HG02970 (cell line): ENCODE data around the gene SYMPK.

ENCODE experiments used
- ATAC-seq: cut with Tn5 transposase; IDR thresholded peaks from one replicate; pipeline ENCODE4 v1.9.1; 2021; ENCODE audit warnings: mild to moderate bottlenecking, moderate library complexity, moderate number of reproducible peaks; ENCODE audit not compliant: unreplicated experiment, low FRiP score

Gene SYMPK

DNA sequence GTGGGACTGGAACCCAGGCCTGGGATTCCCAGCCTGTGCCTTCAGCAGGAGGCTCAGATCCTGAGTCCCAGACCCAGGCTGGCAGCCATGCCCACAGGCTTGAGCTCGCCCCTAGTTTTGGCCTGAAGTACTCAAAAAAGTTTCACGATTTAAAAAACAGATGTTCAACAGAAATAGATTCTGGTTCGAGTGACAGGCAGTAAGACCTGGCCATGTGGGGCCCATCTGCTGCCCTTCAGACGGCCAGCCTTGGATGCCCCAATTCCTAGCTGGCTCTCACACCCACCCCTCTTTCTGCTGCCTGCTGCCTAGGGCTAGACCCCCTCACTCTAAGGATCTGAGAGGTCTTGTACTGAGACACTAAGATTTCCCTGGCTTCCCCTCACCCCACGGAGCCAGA is 77.8 kb downstream of the SYMPK start:
- no peak for ATAC-seq

DNA sequence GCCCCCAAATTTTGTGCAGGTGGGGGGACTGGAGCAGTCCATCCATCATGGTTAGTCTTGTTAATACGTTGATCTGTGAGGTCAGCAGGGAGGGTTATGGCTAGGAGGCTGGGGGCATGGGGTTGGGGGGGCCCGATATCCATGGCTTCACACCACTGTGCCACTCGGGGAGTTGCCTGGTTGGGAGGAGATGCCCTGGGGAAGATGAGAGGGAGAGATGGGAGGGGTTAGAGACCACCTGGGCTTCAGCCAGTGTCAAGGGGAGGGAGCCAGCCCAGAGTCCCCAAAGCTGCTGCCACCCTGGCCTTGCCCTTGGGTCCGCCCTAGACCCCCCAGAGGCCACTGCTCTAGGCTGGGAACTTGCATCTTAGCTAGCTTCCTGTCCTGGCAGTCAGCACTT is 78.9 kb downstream of the SYMPK start:
- no peak for ATAC-seq

DNA sequence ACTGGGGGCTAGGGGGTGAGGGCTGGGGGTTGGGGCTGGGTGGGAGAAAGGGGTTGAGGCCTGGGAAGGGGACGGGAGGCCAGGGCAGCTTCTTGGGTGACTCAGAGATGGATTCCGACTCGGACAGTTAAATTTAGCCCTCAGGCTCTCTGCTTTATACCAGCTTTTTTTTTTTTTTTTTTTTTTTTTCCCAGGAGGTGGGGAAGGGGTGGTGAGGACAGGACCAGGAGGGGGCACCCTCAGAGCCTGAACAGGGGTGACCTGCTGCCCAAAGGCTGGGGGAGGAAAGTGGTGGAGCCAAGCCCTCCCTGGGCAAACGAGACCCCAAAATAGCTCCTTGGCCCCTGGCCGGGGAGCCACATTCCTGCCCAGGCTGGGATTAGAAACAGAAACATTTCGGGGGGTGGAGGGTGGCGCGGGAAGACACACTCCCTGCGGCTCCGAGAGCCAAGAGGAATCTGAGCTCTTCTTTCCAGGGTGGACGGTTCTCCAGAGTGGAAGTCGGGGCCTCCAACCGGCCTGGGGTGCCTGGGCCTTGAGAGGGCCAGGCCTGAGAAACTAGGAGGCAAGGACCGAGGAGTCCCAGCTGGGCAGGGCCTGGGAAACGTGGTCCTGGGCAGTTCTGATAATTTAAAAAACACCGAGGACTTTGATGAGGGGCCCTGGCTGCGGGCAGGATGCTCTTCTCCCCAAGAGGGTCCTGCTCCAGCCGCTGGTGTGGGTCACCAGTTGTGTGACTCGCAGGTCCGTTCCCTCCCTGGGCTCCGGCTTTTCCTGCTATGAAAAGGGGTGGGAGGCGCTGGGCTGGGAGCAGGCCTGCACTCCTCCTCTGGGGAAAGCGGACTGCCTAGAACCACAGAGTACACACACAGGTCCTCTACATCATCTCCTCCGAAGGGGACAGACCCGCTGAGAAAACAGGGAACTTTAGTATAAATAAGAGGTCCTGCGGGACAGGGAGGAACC is 79.8 kb downstream of the SYMPK start:
- ATAC-seq = no peak

DNA sequence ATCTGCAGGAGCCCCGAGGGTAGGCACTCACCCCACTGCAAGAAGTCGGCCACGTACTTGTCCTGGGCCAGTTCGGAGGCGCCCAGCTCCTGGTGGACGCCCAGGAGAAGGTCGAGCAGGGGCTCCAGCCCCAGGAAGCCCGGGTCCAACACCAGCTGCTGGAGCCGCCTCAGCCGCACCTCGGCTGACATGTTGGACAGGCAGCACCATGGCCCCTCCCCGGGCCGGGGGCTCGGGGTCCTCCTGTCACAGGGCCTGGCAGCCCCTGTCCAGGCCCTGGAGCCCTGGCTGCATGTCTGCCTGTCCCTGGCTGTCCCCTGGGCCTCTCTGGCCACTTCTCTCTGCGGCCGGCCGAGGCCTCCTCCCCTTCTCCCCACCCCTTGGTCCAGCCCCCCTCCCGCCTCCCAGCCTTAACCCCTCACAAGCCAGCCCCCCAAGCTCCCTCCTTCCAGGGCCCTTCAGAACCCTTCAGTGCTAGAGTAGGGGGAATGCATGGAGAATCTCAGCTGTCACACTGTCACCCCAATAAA is 80.7 kb downstream of the SYMPK start, which contains the start of gene DMPK:
TSS of gene DMPK (minus strand) at position 329 of the 530 bp plus-strand sequence. CDS start at position 191, 138 bp downstream.
- ATAC-seq = no peak

DNA sequence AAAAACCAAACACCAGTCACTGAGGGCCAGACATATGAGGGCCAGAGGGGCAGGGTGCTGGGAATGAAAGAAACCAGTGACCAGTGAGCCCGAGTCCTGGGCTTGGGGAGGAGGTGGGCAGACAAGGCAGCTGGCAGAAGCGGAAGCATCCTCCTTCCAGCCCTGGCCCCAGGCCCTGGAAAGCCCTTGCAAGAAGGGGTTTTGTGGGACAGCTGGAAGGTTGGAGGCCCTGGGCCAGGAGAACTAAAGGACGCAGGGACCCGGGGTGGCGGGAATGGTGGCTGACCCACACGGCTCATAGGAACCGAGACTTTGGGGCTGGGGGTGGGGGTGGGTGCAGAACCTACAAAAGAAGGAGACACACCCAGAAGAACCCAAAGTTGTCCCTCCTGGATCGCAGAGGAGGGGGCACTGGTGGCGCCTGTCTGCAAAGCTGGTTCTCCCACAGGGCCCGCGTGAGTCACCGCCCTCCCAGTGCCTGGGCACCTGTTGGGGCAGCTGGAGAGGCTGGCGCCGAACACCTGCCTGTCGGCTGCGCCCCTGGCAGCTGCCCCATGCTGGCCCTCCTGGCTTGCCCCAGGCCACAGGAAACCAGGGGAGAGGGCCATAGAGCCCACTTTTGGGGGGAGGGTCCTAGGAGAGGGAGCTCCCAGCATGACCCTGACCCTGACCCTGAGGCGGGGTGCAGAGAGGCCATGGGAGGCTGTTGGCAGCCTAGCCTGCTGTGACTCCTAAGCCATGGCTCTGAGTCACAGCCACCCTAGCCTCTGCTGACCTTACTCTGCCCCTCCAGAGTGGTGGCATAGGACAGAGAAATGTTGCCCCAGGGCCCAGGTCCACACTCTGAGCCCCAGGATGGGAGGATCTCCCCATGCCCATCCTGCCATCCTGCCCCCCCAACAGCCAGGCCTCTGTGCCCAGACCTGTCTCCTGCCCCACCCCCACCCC is 81.5 kb downstream of the SYMPK start:
- no peak for ATAC-seq

DNA sequence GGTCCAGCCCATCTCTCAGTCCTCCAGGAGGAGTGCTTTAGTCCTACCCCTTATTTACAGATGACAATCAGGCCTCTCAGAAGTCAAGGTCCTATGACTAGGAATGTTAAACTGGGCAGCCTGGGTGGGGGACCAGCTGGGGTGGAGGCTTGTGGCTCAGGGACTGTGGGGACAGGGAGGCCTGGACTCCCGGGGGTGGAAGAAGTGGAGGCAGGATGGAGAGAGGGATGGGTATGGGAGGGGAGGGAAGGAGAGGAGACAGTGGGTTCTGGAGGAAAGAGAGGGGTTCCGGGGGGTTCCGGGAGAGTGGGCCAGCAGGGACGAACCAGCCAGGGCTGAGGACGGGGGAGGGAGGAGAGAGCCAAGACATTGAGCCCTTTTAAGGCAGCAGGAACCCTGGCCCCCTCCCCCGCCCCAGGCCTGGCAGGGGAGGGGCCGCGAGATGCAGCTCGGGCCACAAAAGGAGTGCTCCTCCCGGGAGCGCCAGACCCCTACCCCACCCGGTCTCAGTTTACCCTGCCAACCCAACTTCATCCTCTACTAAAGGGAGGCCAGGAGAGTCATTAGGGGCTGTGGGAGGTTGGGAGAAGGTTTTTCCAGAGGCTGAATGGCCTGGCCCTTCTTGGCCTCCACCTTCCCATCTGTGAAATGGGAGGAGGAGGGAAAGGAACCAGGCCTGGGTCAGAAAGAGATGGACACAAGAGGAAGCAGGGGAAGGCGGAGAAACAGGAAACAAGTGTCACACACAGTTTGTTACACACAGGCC is 82.3 kb downstream of the SYMPK start:
- ATAC-seq = no peak

DNA sequence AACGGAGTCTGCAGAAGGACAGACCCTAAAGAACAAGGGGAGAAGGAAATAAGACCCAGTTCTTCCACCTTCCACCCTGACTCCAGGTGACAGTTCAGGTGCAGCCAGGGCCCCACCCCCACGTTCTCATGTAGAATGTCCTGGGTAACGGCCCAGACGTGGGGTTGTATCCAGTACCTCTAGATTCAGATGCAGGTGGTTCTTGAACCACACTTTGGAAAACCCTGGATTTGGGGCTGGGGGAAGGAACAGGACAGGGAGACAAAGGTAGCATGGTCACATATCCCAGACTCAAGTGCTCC is 82.8 kb downstream of the SYMPK start:
- ATAC-seq = no peak

DNA sequence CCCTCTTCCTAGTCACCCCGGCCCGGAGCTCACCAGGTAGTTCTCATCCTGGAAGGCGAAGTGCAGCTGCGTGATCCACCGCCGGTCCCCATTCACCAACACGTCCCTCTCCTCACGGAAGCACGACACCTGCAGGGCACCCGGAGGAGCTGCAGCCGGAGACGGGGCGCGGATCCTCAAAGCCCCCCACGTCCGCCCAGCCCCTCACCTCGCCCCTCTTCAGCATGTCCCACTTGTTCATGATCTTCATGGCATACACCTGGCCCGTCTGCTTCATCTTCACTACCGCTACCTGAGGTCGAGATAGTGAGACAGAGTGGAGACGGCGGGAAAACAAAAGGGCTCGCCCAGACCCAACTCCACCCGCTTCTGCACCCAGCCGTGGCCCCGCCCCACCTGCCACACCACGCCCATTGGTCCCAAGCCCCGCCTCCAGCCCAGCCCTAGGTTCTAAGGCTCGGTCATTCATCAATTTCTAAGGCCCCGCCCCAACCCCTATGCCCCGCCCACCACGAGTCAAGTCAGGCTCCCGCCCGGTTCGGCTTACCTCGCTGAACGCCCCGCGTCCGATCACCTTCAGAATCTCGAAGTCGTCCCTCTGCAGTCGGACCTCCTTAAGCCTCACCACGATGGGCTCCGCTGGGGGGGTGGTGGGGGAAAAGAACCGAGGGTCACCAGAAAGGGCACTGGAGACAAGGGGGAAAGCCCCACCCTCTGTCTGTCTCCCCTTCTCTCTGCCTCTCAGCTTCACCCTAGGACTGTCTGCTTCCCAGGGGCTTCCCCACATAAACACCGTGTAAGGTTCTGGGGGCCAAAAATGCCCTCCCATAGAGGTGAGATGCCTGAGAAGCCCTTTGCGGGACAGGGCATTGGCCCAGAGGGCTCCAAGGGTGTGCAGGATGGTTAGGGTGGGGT is 83.5 kb downstream of the SYMPK start:
- ATAC-seq = peak; percentile 68

DNA sequence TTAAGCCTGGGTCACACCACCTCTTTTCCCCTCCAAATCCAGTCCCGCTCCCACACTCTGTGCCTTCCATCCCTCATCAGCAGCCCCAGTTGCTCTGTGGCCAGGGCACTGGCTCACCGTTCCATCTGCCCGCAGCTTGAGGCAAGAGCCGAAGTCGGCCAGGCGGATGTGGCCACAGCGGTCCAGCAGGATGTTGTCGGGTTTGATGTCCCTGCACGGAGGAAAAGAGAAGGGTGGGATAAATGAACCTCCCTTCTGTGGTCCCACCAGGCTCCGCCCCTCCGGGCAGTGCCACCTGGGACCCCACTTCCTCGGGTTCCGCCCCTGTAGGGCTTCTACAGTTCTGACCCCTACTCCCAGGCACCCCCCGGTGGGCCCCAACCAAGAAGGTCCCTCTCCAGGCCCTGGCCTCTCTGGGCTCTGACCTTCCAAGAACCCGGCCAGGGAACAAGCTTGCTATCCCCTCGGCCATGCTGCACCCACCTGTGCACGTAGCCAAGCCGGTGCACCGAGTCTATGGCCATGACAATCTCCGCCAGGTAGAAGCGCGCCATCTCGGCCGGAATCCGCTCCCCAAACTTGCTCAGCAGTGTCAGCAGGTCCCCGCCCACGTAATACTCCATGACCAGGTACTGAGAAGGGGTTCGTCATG is 84.8 kb downstream of the SYMPK start:
- no peak for ATAC-seq

DNA sequence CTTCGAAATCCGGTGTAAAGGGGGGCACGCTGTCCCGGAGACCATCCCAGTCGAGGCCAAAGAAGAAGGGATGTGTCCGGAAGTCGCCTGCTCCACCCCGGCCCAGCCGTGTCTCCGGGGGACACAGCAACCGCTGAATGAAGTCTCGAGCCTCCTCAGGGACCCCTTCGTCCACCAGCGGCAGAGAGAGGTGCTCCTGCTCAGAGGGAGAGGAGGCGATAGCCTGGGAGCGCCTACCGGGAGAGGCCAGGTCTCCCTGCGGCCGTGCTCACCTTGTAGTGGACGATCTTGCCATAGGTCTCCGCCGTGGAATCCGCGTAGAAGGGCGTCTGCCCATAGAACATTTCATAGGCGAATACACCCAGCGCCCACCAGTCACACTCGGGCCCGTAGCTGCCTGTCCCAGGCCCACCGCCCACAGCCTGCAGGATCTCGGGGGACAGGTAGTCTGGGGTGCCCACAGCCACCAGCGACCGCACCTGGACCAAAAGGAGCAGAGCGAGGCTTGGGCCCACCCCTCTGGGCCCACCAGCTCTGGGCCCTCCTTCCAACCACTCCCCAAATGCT is 85.5 kb downstream of the SYMPK start:
- no peak for ATAC-seq

DNA sequence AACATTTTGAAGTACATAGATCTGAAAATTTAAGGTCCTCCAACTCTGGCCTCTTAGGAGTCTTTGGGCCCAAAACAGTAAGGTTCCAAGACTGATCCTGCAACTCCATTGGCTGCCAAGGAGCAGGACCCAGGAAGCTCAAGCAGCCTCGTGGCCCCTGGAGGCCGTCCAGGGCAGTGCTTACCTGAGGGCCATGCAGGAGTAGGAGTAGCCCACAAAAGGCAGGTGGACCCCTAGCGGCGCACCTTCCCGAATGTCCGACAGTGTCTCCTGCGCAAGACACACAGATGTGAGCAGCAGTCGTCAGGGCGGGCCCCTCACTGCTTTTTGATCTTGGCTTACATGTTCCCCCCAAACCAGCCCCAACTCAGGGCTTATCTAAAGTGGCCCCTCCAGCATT is 88.2 kb downstream of the SYMPK start:
- ATAC-seq = no peak

DNA sequence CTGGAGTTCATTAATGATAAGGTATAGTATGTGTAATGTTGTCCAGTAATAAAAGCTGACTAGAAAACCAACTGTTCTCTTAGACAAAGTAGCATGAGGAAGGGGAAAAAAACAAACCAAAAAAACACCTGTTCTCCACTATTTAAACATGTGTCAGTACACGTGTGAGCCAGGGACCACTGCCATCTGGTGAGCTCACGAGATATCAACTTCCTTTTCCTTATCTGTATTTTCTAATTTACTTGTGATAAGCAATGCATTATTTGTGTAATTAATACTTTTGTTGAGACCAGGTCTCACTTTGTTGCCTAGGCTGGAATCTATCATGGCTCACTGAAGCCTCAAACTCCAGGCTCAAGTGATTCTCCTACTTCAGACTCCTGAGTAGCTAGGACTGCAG is 89.6 kb downstream of the SYMPK start:
- no peak for ATAC-seq

DNA sequence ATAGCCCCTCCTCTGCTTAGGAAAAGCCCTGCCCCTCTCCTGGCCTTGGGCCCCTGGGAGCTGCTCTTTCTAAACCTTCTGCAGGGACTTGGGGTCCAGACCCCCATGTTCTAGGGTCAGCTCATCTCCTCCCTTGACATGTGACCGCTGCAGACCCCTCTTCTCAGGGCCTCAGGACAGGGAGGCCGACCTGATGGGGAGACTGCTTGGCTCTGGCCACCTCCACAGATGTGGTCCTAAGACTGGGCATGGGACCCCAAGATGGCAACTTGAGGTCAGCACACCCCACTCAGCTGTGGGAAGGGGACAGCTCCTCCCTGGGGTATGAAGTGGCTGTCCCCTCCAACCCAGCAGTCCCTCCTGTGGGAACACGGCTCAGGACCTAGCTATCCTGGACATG is 90.0 kb downstream of the SYMPK start:
- no peak for ATAC-seq

DNA sequence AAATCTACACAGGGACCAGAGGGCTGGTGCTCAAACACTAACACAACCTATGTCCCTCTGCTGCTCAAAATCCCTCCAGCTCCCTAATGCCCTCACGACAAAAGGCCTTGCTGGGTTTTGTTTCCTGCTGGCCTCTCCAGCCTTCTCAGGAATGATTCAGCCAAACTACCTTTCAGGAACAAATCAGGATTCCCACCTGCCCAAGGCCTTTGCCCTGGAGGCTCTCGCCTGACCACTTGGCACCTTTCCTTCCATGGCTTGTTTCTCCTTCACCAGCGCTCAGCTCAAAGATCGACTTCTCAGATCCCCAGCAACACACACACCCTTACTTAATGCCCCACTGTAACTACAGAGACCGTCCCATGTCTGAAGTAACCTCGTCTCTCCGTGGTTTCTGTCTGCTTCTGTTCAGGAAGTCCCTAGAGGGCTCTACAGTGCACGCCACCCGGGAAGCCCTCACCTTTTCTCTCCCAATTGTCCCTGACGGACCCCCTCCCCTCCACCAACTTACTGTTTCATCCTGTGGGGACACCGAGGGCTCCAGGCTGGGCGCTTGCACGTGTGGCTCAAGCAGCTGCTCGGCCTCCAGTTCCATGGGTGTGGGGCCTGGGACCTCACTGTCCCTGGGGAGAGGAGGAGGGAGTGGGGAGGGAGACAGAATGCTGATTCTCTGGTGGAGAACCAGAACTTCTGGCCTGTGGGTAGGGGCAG is 90.7 kb downstream of the SYMPK start:
- ATAC-seq = no peak

DNA sequence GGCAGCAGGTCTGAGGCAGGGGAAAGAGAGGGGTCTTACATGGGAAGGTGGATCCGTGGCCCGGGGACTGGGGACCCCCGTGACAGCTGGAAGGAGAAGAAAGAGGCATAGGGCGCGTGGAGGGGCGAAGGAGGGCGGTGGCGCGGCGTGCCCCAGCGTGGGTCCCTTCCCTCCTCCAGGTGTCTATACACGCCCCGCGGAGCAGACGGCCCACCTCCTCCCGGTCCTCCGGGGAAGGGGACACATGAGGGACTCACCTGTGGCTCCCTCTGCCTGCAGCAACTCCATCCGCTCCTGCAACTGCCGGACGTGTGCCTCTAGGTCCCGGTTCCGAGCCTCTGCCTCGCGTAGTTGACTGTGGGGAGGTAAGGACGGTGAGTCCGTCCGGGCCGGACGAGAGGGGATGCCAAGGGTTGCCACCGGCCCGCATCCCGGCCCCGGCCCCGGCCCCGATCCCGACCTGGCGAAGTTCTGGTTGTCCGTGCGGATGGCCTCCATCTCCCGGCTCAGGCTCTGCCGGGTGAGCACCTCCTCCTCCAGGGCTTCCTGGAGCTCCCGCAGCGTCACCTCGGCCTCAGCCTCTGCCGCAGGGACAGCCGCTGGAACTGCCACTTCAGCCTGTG is 91.5 kb downstream of the SYMPK start:
- no peak for ATAC-seq

DNA sequence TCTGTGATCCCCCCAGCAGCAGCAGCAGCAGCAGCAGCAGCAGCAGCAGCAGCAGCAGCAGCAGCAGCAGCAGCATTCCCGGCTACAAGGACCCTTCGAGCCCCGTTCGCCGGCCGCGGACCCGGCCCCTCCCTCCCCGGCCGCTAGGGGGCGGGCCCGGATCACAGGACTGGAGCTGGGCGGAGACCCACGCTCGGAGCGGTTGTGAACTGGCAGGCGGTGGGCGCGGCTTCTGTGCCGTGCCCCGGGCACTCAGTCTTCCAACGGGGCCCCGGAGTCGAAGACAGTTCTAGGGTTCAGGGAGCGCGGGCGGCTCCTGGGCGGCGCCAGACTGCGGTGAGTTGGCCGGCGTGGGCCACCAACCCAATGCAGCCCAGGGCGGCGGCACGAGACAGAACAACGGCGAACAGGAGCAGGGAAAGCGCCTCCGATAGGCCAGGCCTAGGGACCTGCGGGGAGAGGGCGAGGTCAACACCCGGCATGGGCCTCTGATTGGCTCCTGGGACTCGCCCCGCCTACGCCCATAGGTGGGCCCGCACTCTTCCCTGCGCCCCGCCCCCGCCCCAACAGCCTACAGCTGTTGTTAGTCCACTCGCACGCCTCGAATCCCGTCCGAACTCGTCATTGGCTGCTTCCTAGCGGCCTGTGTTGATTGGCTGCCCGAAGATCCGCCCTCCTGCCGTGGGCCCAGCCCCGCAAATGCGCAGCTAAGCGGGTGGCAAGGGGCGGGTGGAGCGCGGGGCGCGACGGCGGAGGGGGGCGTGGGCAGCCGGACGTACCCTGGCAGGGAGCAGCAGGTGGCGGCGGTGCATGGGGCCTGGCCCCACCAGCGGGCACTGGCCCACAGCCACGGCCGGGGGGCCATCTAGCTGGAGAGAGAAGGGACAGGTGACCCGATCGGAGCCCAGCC is 92.5 kb downstream of the SYMPK start:
- ATAC-seq = peak; percentile 49
